NCI-H82 (cell line): ENCODE data around the gene LIN7A.
"Not testable (repeated sequence)": the region's sequence is repeated elsewhere in the genome, so short reads cannot be mapped to it uniquely, and the experiment has no call there.

Source experiments
- DNase-seq: peaks from one replicate; lab custom pipeline; 2025; lab: John Stamatoyannopoulos, UW

LIN7A gene

DNA sequence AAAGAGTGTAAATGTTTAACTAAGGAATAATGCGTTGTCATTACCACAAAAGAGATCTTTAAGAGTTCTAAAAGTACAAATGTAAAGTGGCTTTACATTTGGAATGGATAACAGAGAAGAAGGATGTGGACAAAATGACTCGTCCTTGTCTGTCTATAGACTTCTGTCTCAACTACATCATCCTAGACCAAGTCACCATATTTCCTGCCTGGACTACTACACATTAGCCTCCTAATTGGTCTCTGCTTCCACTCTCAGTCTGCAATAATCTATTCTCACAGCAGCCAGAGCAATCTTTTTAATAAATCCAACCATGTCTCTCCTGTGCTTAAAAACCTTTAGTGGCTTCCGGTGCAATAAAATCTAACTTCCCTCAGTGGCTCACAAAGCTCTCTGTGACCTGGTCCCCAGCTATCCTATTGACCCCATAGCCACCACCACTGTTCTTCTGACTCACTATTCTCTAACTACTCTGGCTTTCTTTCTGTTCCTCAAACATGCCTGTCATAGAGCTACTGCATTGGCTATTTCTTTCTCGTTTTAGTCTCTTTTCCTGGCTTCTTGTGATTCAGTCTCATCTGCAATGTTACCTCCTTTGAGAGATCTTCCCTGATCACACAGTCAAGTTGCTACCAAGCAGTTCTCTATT, 130.0 kb downstream of the LIN7A start:
- DNase-seq: no peak

DNA sequence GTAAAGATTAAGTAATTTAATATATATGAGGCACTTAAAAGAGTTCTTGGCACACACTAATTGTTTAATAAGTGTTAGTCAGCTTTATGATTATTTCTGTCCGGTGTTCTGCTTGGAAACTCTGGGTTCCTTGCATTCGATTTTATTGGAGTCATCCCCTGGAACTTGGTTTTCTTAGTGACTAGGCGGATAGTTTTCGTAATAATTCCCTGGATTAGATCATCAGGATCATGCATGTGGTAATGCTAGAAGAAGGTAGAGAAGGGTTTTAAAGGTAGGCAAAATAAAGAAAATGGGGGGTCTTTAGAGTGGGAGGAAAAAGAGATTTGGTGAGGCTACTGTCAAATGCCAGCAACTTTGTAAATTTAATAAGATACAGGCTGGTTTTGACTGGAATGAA, 132.6 kb downstream of the LIN7A start:
- peak; percentile 19 for DNase-seq

DNA sequence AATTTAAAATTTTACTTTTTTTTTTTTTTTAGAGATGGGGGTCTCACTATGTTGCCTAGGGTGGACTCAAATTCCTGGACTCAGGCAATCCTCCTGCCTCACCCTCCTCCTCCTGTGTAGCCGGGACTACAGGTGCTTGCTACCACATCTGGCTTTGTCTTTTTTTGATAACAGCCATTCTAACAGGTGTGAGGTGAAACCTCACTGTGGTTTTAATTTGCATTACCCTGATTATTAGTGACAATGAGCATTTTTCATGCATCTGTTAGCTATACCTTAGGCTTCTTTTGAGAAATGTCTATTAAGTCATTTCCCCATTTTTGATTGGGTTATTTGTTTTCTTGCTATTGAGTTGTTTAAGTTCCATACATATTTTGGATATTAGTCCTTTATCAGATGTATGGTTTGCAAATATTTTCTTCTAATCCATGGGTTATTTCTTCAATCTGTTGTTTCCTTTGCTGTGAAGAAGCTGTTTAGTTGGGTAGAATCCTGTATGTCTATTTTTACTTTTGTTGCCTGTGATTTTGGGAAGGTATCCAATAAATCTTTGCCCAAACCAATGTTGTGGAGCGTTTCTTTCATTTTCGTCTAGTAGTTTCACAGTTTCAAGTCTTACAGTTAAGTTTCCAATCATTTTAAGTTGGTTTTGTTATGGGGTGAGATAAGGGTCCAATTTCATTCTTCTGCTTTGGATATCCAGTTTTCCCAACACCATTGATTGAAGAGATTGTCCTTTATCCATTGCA, 134.9 kb downstream of the LIN7A start:
- DNase-seq: no peak

DNA sequence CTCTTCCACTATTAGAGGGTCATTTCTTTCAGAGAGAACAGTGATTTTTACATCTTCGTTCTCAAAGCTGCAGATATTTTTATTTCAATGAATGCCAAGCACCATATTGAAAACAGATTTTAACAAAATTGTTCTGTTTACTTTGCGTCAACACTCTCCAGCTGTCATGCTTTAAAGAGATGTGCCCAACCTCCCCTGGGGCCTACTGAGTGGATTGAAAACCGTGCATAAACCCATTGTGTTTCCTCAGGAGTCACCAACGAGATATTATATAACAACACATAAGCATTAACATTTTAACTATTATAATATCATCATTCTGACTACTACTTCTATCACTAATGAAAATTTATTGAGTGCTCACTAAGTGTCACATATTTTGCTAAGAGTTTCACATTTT, 139.5 kb downstream of the LIN7A start:
- DNase-seq: peak; percentile 68

GRCh38 chr12:80794551-80794950, 143.2 kb downstream of the LIN7A start:
- peak; percentile 61 for DNase-seq

DNA sequence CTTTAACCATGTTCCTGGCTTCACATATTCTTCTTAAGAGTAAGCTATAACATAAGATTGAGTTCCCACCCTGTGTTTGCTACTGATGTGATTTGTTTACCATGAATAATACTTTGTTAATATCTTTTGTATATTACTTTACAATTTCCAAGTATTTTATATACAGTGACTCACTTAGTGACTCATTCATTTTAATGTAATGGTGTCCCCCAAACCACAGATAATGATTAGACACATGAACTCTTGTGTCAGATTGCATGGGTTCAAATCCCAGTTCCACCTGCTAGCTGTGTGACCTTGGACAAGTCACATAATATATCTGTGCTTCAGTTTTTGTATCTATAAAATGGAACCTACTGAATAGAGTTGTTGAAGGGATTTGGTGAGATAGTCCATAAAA, 144.9 kb downstream of the LIN7A start:
- DNase-seq: no peak

- no peak for DNase-seq
These were observed 145.9 kb downstream of the LIN7A start for GRCh38 chr12:80791863-80792262.

GRCh38 chr12:80788407-80788806, 149.3 kb downstream of the LIN7A start:
- DNase-seq: not testable (repeated sequence)

DNA sequence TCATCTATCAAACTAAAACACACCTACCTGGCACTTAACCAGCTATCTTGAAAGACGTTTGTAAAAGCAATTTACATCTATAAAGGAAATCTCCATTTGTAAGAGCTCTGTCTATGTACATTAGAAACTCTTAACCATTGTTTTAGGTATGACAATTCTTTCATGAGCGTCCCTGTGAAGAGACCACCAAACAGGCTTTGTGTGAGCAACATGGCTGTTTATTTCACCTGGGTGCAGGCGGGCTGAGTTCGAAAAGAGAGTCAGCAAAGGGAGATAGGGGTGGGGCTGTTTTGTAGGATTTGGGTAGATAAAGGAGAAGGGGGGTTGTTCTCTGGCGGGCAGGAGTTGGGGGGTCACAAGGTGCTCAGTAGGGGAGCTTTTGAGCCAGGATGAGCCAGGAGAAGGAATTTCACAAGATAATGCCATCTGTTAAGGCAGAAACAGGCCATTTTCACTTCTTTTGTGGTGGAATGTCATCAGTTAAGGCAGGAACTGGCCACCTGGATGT, 154.7 kb downstream of the LIN7A start:
- DNase-seq: not testable (repeated sequence)

- no peak for DNase-seq
These were observed 156.4 kb downstream of the LIN7A start for GRCh38 chr12:80781313-80781712.

GRCh38 chr12:80780746-80781145, 157.0 kb downstream of the LIN7A start:
- no peak for DNase-seq

DNA sequence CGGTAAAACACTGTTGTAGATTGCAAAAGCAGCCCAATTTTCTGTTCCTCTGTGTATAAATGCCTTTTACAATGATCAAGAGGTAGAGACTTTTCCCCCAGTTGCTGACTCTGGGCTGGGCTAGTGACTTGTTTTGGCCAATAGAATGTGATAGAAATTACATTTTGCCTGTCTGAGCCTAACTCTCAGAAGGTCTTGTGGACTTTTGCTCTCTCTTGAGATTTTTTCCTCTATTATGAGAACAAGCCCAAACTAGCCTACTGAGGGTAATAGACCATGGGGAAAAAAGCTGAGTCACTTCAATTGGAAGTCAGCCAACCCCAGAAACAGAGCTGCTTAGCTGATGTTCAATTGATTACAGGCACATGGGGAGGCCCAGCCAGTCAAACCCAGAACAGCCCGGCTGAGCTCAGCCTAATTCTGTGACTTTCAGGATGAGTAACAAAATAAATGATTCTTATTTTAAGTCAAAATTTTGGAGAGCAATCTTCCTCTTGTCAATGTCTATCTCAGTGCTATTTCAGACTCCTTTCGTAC, 159.7 kb downstream of the LIN7A start:
- DNase-seq: peak; percentile 55

- DNase-seq: no peak
These were observed 160.1 kb downstream of the LIN7A start for GRCh38 chr12:80777587-80777986.

GRCh38 chr12:80776706-80777105, 161.0 kb downstream of the LIN7A start:
- DNase-seq: no peak

- no peak for DNase-seq
These were observed 166.8 kb downstream of the LIN7A start for GRCh38 chr12:80770958-80771357.

DNA sequence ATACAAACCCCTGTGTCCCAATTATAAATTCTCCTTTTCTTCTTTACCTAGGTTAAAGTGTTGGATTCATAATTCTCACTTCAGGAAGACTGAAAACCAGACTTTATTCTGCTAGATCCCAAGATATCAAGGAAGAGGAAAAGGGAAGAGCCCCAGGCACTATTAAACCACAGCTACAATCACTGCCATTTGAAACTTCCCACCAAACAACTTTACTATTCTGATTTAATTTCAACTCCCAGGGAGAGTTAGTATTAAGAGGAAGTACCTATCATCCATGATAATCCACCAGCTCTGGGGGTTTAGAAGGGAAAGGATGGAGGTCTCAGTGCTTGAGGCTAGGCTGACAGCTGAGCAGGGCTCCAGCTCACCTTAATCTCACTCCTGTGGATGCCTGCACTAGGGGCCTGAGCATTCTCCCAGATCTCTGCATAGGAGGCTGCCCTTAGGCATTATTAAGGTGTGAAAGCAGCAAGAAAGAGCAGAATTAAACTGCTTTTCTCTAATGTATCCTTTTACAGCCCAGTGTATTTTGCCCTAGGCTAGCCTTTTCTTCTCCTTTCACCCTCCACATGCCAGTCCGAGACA, 168.1 kb downstream of the LIN7A start:
- DNase-seq: peak; percentile 63

DNA sequence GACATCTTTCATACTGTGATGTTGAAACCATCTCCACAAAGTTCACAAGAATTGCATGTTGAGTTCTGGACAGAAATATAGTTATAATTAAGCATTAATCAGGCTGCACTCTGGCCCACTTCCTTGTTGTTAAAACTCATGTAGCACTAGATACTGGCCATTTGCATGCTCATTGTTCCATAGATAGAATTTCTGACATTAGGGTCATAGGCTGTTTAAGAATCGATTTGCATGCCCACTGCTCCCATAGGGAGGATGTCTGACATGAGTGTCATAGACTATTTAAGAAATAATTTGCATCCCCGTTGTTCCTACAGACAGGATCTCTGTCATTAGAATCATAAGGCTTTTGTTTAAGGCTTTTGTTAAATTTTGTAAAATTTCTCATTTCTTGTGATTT, 170.8 kb downstream of the LIN7A start:
- DNase-seq: no peak

DNA sequence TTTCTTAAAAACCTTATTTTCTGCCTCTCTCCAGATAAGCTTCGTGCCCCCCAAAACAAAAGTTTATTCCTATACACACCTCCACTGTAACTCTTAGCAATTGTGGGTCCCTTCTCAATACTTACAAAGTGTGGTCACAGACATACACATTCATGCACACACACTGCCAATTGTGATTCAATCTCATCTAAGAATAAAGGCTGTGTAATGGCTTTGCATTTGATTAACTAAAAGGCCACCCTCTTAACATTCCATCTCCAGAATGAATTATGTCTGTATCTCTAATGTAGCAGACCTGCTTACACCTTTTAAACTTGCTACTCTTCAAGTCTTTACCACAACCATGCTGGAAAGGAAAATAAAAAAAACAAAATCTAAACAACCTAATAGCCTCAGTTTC, 171.5 kb downstream of the LIN7A start:
- no peak for DNase-seq

DNA sequence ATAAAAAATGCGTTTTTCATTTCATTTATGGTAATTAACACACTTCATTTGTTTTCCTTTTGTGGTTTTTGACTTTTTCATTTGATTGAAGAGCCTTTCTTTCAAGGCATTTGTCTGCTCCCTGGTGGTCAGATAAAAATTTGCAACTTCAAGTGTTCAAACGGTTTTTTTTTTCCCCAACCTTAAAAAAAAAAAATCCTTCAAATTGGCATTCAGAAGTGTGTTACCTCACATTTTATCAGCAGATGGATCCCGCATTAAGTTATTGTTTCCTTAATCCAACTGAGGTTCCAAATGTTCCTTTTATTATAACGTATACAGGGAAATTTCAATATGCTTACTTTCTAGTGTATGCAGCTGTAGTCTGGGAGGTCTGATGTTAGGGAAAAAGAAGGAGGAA, 173.9 kb downstream of the LIN7A start:
- DNase-seq: peak; percentile 75

DNA sequence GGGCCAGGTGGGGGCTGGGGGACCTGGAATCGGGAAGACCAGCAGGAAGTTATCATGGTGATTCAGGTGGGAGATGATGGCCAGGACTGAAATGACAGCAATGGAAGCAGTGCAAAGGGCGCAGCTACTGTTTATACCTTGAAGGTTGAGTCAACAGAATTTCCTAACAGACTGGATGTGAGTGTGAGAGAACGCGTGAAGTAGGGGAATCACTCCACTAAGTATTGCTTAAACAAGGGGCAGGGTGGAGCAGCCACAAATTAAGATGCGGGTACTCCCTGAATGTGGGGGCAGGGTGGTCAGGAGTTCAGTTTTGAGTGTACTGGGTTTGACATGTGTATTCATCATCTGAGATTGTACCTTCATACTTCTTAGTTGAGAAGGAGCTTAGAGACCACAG, 175.9 kb downstream of the LIN7A start:
- no peak for DNase-seq

DNA sequence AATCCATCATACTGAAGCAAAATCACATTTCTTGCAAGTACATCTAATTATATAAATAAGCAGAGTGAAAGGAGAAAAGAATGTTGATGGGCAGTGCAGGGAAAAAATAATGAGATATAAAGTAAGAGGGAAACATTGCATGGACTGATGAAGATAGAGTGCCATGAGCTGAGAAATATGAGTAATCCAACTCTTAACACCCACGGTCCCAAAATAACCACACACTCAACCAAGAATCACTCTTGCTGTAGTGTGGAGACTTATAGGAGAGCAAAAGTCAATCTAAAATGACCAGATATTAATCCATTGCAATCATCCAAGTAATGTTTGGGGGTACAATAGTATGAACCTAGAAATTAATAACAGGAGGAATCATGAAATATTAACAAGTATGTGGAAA, 180.9 kb downstream of the LIN7A start:
- DNase-seq: no peak

GRCh38 chr12:80754274-80754673, 183.5 kb downstream of the LIN7A start:
- peak; percentile 34 for DNase-seq

- DNase-seq: no peak
These were observed 185.3 kb downstream of the LIN7A start for GRCh38 chr12:80752464-80752863.
